Measurements from ENCODE around the gene NRSN2. TPM values are rescaled to one million over a fixed set of nuclear protein-coding genes. Genes with fewer than 3 reads are reported as not detected.
"Not testable (repeated sequence)": the region's sequence is repeated elsewhere in the genome, so short reads cannot be mapped to it uniquely, and the experiment has no call there.

NRSN2 gene
- total RNA-seq, 1 experiment from 2014 or later: 65.9 TPM

GRCh38 chr20:370151-370600 lies 23.3 kb downstream of the NRSN2 start:
- in situ Hi-C loops (cut with HindIII; ENCODE audit: low sequenced_read_pairs): no loop called here

GRCh38 chr20:370977-371754 lies 24.3 kb downstream of the NRSN2 start:
- in situ Hi-C loops (cut with HindIII; ENCODE audit: low sequenced_read_pairs): no loop called here
- no peak for DNase-seq (ENCODE audit: low spot score)

More at GRCh38 chr20:370151-370600, 23.3 kb downstream of the NRSN2 start:
- no peak for DNase-seq (ENCODE audit: low spot score)

- no peak for DNase-seq (ENCODE audit: low spot score)
- in situ Hi-C loops (cut with HindIII; ENCODE audit: low sequenced_read_pairs): no loop called here
These were observed 25.0 kb downstream of the NRSN2 start for GRCh38 chr20:371755-372542.

GRCh38 chr20:372543-373082 lies 25.7 kb downstream of the NRSN2 start:
- DNase-seq (ENCODE audit: low spot score); in situ Hi-C loops (cut with HindIII; ENCODE audit: low sequenced_read_pairs): not testable (repeated sequence)

GRCh38 chr20:373171-373890 lies 26.4 kb downstream of the NRSN2 start:
- in situ Hi-C loops (cut with HindIII; ENCODE audit: low sequenced_read_pairs): no loop called here

GRCh38 chr20:375265-375889 lies 28.5 kb downstream of the NRSN2 start:
- in situ Hi-C loops (cut with HindIII; ENCODE audit: low sequenced_read_pairs): no loop called here
- no peak for DNase-seq (ENCODE audit: low spot score)

More at GRCh38 chr20:373171-373890, 26.4 kb downstream of the NRSN2 start:
- no peak for DNase-seq (ENCODE audit: low spot score)

- in situ Hi-C loops (cut with HindIII; ENCODE audit: low sequenced_read_pairs): no loop called here
- no peak for DNase-seq (ENCODE audit: low spot score)
These were observed 29.2 kb downstream of the NRSN2 start for GRCh38 chr20:376089-376488.

GRCh38 chr20:376750-377149 lies 29.8 kb downstream of the NRSN2 start:
- in situ Hi-C loops (cut with HindIII; ENCODE audit: low sequenced_read_pairs): no loop called here
- DNase-seq (ENCODE audit: low spot score): no peak

- DNase-seq (ENCODE audit: low spot score); in situ Hi-C loops (cut with HindIII; ENCODE audit: low sequenced_read_pairs): not testable (repeated sequence)
These were observed 30.7 kb downstream of the NRSN2 start for GRCh38 chr20:377578-377977.

- no peak for DNase-seq (ENCODE audit: low spot score)
- in situ Hi-C loops (cut with HindIII; ENCODE audit: low sequenced_read_pairs): no loop called here
These were observed 32.0 kb downstream of the NRSN2 start for GRCh38 chr20:378961-379336.

GRCh38 chr20:380763-381580 lies 34.1 kb downstream of the NRSN2 start:
- in situ Hi-C loops (cut with HindIII; ENCODE audit: low sequenced_read_pairs): no loop called here
- DNase-seq (ENCODE audit: low spot score): peak; percentile 46

GRCh38 chr20:381581-382290 lies 34.8 kb downstream of the NRSN2 start:
- in situ Hi-C loops (cut with HindIII; ENCODE audit: low sequenced_read_pairs): no loop called here
- peak; percentile 78 for DNase-seq (ENCODE audit: low spot score)

- DNase-seq (ENCODE audit: low spot score): no peak
- in situ Hi-C loops (cut with HindIII; ENCODE audit: low sequenced_read_pairs): no loop called here
These were observed 35.6 kb downstream of the NRSN2 start for GRCh38 chr20:382291-383115.

- in situ Hi-C loops (cut with HindIII; ENCODE audit: low sequenced_read_pairs): no loop called here
- no peak for DNase-seq (ENCODE audit: low spot score)
These were observed 37.0 kb downstream of the NRSN2 start for GRCh38 chr20:383889-384288.

GRCh38 chr20:384723-385122 lies 37.8 kb downstream of the NRSN2 start:
- no peak for DNase-seq (ENCODE audit: low spot score)
- in situ Hi-C loops (cut with HindIII; ENCODE audit: low sequenced_read_pairs): no loop called here

- DNase-seq (ENCODE audit: low spot score): no peak
- in situ Hi-C loops (cut with HindIII; ENCODE audit: low sequenced_read_pairs): no loop called here
These were observed 38.5 kb downstream of the NRSN2 start for GRCh38 chr20:385448-385847.

- DNase-seq (ENCODE audit: low spot score); in situ Hi-C loops (cut with HindIII; ENCODE audit: low sequenced_read_pairs): not testable (repeated sequence)
These were observed 39.7 kb downstream of the NRSN2 start for GRCh38 chr20:386634-387033.
